ENCODE measurements around the gene LAIR1.

The LAIR1 gene

DNA sequence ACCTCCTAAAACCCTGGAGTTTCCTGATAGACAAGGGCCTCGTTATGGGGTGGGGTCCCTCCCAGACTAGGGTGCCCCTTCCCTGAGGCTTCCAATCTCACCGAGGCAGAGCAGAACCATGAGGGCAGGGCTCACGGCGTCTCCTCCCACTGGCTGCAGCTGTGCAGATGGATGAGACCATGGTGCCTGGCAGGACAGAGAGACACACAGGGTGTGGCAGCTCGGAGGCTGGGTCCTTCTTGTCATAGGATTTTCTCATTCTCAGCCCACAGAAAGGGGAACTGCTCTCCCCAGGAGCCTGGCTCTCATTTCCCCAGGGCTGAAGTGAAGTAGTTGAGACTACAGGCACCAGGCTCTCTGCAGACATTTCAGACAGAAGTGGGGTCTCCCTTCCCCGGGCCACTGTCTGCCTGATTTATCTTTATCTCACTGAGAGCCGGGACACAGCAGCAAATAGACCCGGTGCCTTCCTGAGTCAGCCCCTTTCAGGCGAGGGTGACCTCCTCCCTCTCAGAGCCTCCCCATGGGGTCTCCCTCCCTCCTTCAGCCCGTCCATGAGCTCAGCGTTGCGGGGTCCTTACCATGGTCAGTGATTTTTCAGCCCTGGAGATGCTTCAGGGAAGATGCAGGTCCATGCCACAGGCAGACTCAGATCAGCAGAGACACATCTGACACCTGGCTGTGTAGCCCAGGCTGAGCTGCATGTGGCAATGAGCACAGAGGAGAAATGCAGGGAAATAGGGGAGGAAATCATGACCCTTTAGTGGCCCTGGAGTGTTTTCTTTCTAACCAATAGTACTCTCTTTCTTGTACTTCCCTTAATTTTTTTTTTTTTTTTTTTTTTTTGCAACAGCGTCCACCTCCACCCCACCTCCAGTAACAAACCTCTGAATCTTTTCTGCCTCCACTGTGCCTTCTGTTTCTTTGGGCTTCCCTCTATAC lies 52.0 kb downstream of the LAIR1 start, which contains the start of gene LILRA5:
Gene LILRA5 (minus strand): TSS at position 731 of the 942 bp plus-strand sequence. CDS start 147 bp downstream, at position 584.
- no peak for DNase-seq

GRCh38 chr19:54312011-54312410 lies 52.7 kb downstream of the LAIR1 start:
- no peak for DNase-seq

GRCh38 chr19:54311486-54311885 lies 53.2 kb downstream of the LAIR1 start:
- no peak for DNase-seq

GRCh38 chr19:54310543-54310942 lies 54.2 kb downstream of the LAIR1 start:
- no peak for DNase-seq

DNA sequence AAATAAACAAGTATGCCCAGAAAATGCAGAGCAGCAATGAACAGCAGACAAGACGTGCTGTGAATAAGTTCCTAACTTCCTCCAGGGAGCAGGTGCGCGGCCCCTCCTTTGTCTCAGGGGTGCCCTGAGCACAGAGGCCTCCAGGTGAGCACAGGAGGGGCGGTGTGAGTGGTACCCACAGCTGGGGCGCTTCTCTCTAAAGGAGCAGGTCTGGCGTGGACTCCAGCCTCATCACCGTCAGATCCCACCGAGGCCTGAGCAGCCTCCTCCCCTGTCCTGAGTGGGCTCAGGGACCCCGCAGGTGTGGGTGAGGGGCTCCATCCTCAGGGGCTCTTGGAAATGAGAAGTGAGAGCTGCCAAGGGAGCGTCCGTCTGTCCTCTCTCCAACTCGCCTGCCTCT lies 54.9 kb downstream of the LAIR1 start:
- no peak for DNase-seq

GRCh38 chr19:54307389-54308020 lies 57.2 kb downstream of the LAIR1 start:
- DNase-seq, result no peak

- DNase-seq, result no peak
These were observed 59.6 kb downstream of the LAIR1 start for GRCh38 chr19:54305141-54305540.

DNA sequence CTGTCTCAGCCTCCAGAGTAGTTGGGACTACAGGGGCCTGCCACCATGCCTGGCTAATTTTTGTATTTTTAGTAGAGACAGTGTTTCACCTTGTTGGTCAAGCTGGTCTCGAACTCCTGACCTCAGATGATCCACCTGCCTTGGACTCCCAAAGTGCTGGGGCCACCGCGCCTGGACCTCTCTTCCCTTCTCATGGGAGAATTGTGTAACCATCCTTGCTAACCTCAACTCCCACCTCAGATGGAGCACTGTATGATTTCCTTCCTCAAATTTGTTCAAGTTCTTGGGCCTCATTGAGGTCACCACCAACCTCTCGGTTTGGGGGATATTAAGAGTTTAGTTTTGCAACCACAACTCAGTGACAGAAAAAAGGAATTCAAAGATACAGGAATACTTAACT lies 62.5 kb downstream of the LAIR1 start:
- DNase-seq, result no peak
